HG02642 (cell line): ENCODE measurements around the gene PCNX2.
"Not testable (repeated sequence)": the region's sequence is repeated elsewhere in the genome, so short reads cannot be mapped to it uniquely, and the experiment has no call there.

Experiments used
- ATAC-seq: cut with Tn5 transposase; IDR thresholded peaks from one replicate; pipeline ENCODE4 v1.9.1; 2021; ENCODE audit warnings: mild to moderate bottlenecking; ENCODE audit not compliant: unreplicated experiment, poor library complexity

PCNX2 gene

DNA sequence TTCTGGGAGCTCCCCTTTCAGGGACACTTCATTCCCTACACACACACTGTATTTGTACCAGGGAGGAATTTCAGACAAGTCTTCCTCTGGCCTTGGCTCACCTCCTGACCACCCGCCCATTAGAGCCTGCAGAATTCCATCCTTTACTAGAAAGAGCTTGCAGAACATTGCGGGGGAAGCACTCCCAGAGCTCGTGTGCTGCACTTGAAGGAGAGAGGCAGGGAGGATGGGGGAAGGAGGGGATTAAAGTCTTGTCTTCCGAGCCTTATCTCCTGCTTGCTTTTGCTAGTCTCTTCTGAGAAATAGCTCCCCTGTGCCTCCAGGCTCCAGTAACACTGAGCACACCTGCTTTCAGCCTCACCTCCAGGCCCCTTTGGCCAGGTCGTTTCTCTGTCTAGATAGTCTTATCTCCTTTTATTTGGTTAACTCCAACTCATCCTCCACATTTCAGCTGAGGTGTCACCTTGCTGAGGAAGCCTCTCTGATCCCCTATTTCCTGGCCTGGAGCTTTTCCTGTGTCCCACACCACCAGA, 62.0 kb downstream of the PCNX2 start:
- no peak for ATAC-seq

GRCh38 chr1:233230011-233230410, 65.5 kb downstream of the PCNX2 start:
- no peak for ATAC-seq

DNA sequence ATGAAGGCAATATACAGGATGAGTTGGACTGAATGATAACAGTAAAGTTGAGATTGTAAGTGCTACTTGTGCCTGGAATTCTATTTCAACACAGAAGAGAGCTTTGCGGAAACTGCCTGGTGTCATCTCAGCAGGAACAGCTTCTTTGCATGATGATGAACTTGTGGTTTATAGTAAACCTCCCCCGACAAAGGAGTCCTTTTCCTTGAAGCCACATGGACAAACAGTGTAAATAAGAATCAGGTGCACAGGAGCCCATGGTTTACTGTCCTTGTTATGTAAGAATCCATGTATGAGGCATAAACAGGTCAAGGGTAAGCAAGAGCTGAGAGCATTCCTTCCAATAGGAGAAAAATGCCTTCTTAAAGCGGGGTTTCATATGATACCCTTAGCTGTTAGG, 66.2 kb downstream of the PCNX2 start:
- ATAC-seq, result no peak

- ATAC-seq, result no peak
Observed at GRCh38 chr1:233227930-233228465, 67.5 kb downstream of the PCNX2 start.

- no peak for ATAC-seq
Observed at GRCh38 chr1:233224311-233224710, 71.2 kb downstream of the PCNX2 start.

DNA sequence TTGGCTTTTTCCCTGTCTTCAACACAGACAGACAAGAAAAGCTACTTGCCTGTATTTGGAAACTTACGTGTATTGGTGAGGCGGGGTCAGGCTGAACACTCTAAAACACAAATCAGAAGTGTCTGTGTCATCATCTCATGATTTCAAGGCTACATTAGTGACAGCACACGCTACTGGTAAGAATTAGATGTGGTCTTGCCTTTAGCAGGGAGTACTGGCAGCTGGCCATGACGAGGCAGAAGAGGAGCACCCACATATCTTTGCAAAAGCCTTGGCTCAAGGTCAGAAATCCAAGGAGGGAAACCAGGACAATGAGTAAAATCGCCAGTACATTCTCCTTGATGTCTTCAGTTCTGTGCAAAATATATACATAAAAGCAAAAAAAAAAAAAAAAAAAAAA, 77.7 kb downstream of the PCNX2 start:
- no peak for ATAC-seq

GRCh38 chr1:233216009-233216408, 79.5 kb downstream of the PCNX2 start:
- no peak for ATAC-seq

- ATAC-seq, result no peak
Observed at GRCh38 chr1:233215135-233215760, 80.3 kb downstream of the PCNX2 start.

DNA sequence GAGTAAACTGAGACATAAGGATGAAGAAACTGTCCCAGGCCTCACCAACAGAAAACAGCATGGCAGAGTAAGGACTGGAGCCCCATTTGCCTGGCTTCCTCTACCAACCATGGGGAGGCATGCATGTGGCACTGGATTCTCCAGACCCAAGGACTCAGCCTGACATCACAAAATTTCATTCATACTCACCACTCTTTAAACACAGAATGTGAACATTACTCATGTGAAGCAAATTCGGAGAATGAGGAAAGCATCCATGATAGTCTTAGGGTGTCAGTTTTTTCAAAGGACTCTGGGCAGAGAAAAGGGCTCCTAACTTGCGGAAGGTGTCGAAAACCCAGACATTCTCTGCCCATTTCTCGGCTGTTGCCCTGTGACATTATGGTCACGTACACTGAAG, 83.9 kb downstream of the PCNX2 start:
- ATAC-seq, result no peak

DNA sequence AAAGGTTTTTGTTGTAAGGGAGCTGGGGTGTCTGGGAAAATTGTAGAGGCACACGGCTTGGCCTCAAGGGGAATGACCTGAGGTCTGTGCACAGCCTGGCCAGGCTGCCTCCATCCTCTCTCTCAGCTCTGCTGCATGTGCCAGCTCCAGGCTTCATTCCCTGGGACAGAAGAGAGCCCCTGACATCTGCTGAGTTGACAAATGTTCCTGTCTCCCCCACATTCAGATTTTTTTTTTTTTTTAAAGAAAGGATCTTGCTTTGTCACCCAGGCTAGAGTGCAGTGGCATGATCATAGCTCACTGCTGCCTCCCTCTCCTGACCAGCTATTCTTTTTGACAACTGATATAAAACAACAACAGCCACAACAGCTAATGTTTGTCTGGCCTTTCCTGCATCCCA, 84.4 kb downstream of the PCNX2 start:
- no peak for ATAC-seq

- no peak for ATAC-seq
Observed at GRCh38 chr1:233209481-233209880, 86.0 kb downstream of the PCNX2 start.

- ATAC-seq, result no peak
Observed at GRCh38 chr1:233208687-233209086, 86.8 kb downstream of the PCNX2 start.

DNA sequence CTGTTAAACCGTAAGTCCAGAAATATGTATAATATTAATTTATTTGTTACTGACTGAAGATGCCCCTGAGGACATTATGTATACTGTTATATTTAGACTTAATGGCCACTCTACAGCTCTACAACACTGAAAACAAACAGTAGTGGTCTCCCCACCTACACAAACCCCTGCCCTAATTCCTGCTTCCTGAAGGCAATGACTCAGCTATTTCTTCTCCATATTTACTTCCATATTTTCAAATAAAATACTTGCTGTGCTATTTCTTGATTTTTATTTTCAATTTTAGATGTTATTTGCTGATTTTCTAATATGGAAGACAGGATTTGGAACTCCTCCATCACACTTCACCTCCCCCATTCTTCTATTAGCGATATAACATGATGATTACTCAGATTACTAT, 97.6 kb downstream of the PCNX2 start:
- no peak for ATAC-seq

GRCh38 chr1:233193741-233194140, 101.8 kb downstream of the PCNX2 start:
- ATAC-seq, result no peak

GRCh38 chr1:233190987-233191386, 104.5 kb downstream of the PCNX2 start:
- no peak for ATAC-seq

DNA sequence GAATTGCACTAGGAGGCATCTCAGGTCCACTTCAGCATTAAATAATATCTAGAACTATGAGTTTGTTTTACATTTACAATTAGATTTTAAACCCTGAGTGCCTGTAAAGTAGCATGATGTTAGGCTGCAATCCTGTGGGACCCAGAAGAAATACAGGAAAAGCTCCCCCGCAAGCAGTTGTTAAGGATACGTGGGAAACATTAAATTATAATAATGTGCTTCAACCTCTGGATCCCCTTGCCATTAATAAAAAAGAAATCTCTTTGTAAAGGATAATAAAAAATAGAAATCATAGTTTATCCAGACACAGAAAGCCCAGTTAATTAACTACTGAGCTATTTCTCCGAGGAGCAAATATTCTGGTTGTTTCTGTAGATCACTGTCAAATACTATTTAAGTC, 106.0 kb downstream of the PCNX2 start:
- ATAC-seq, result no peak

- no peak for ATAC-seq
Observed at GRCh38 chr1:233188061-233188460, 107.5 kb downstream of the PCNX2 start.

GRCh38 chr1:233183226-233184020, 112.1 kb downstream of the PCNX2 start:
- no peak for ATAC-seq

GRCh38 chr1:233182587-233182986, 112.9 kb downstream of the PCNX2 start:
- no peak for ATAC-seq

GRCh38 chr1:233180641-233181364, 114.7 kb downstream of the PCNX2 start:
- ATAC-seq, result no peak

GRCh38 chr1:233179638-233180037, 115.9 kb downstream of the PCNX2 start:
- ATAC-seq, result not testable (repeated sequence)
